ELR (cell line): ENCODE data around the gene LYSMD1.
"Not testable (repeated sequence)": the region's sequence is repeated elsewhere in the genome, so short reads cannot be mapped to it uniquely, and the experiment has no call there.

ENCODE experiments used
- DNase-seq: peaks from one replicate; pipeline ENCODE4 v3.0.0-alpha.2; 2015; ENCODE audit warnings: low read depth

LYSMD1 gene, protein sequence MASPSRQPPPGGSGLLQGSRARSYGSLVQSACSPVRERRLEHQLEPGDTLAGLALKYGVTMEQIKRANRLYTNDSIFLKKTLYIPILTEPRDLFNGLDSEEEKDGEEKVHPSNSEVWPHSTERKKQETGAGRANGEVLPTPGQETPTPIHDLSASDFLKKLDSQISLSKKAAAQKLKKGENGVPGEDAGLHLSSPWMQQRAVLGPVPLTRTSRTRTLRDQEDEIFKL

GRCh38 chr1:151165738-151166504 is at the start of gene LYSMD1, which contains the start of gene SCNM1:
Gene LYSMD1 (minus strand): TSS chr1:151165902. CDS start chr1:151165258, 644 bp downstream.
Gene SCNM1 (plus strand): TSS chr1:151166144. CDS start chr1:151166153, 9 bp downstream.
- peak; percentile 100 for DNase-seq

GRCh38 chr1:151213560-151213959 is 47.9 kb upstream of the LYSMD1 start:
- DNase-seq, result no peak

GRCh38 chr1:151211972-151212705 is 46.4 kb upstream of the LYSMD1 start:
- no peak for DNase-seq

DNA sequence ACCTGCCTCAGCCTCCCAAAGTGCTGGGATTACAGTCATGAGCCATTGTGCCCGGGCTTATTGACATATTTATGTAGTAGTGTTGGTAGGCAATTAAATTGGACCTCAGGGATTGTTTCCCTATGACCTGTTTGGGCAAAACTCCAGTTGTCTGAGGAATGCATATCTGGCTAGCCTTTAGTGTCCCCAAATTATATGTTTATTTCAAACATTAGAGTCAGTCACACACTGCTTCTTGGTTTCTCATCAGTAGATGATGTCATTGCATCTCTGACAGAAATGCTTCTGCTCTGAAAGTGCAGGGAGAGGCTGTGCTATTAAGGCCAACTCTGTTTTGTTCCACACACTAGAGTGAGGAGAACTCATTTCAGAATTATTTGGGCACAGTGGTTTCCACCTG is 45.1 kb upstream of the LYSMD1 start:
- DNase-seq, result peak; percentile 64

GRCh38 chr1:151205381-151205965 is 39.8 kb upstream of the LYSMD1 start:
- DNase-seq, result not testable (repeated sequence)

DNA sequence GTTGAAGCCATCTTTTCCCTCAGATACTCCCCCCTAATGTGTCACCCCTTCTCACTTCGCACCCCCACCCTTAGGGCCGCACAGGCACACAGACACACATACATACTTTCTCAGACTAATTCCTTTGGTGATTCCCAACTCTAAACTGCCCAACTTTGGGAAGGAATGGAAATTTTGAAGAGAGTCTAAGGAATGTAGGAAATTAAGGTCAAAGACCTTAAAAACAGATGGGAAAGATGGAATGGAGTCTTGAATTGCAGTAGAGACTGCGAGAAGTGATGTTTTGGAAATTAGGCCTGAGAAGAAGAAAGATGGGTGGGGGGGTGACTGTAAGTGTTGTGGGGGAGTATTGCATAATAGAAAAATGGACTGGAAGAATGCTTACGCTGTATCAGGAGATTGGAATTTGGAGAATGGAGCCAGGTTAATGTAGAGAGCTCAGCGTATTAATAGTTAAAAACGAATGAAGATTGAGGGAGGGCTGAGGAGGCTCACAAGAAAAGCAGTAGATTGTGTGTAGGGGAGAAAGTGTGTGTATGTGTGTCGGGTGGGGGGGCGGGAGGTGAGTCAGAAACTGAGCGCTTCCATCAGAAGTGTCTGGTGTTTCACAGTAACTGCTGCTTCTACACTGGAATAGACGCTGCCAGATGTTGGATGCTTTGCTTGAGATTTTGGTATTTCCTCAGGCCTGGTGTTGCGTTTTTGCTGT is 34.3 kb upstream of the LYSMD1 start:
- DNase-seq, result peak; percentile 96

DNA sequence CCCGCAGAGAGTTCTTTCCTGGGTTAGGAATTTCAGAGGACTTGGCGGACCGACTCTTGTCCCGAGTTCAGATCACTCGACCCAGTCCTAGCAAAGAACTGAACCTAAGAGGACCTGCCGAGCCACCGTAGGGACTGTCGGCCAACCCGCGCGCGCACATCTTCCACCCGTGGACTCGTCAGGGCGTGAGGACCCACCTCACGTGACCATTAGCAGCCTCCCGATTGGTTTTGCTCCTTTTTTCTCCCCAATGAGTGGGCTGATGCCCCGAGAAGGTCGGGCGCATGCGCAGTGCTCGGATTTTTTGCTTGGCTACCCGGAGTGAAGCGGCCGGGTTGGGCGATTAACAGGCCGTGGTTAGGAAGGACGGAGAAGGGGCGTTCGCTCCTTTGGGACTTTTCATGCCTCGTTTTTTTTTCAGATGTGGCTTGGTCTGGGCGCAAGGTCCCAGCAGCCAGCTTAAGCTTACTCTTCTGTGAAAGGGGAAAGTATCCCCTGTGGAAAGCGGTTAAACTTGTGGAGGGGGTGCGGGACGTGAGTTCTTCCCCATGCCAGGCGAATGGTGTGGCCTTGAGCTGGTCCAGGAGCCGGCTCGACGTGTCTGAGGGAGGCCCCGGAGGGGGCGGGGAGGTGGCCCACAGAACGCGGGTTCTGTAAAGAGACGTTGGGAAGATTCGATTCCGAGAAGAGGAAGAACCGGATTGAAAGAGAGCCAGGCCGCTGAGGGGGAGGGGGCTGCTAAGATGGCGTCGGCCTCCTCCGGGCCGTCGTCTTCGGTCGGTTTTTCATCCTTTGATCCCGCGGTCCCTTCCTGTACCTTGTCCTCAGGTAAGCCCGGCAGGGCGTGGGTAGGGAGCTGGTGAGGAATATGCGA is 32.8 kb upstream of the LYSMD1 start, which contains the start of gene PIP5K1A:
Gene PIP5K1A, plus strand, starts transcription at position 299 of the 874 bp plus-strand sequence. Its CDS starts 445 bp downstream, at position 744.
- peak; percentile 99 for DNase-seq

DNA sequence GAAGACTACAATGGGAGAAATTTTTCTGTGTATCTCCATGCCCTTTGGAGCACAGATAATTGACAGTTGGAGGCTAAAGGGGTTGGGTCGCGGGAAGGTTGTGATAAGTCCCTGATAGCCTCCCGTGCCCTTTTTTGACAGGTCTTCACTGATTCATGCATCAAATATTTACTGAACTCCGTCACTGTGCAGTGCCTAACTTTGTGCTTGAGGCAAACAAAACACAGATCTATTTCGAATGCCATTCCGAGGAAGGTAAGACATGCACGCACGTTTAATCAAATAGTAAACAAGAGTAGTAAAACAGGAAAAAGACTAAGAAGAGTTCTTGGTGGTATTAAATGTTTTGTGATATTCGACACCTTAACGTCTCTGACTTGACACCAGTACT is 32.2 kb upstream of the LYSMD1 start:
- DNase-seq, result no peak

DNA sequence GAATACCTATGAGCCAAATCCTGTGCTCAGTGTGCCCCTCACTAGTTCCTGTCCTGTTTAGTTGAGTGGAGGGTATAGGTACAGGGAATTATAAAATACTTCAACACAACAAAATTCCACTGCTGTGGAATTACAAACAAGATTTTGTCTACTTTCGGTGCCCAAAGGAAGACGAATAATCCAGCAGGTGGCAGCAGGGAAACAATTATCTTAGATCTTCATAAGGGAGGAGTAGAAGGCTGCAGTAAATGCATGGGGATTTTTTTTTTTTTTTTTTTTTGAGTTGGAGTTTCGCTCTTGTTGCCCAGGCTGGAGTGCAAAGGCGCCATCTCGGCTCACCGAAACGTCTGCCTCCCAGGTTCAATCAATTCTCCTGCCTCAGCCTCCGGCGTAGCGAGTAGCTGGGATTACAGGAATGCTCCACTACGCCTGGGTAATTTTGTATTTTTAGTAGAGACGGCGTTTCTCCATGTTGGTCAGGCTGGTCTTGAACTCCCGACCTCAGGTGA is 30.6 kb upstream of the LYSMD1 start:
- peak; percentile 95 for DNase-seq

DNA sequence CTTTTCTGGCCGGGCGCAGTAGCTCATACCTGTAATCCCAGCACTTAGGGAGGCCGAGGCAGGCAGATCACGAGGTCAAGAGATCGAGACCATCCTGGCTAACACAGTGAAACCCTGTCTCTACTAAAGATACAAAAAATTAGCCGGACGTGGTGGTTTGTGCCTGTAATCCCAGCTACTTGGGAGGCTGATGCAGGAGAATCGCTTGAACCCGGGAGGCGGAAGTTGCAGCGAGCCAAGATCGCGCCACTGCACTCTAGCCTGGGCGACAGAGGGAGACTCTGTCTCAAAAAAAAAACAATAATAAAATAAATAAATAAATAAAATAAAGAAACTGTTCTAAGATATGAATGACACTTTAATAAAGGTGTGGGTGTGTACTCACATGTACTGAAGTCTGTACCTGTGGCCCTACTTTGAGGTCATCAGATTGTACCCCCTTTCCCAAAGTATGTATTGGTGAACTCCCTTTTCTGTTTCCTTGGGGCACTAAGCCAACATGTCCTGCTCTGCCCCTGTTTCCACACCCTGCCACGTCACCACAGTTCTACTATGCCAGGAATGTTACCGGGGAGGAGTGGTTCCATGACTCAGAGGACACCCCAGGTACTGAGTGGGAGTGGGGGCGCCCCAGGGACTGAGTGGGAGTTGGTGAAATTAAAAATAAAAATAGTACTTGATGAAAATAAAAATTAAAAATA is 29.3 kb upstream of the LYSMD1 start:
- DNase-seq, result peak; percentile 99

DNA sequence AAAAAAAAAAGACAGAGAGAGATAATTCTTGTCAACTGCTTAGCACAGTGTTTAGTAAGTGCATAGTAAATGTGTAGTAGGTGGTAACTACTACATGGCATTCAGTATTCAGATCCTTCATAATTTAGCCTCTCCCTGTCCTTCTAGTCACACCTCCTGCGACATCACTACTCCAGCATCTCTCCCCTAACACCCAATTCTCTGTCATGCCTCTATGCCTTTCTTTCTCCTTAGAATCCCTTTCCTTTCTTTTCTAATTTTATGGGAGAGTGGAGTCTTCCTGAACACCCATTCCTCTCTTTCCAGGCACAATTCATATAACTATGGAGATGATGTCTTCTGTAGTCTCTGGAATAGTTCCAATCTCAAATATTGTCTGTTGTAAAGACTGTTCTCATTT is 28.2 kb upstream of the LYSMD1 start:
- DNase-seq, result peak; percentile 25

DNA sequence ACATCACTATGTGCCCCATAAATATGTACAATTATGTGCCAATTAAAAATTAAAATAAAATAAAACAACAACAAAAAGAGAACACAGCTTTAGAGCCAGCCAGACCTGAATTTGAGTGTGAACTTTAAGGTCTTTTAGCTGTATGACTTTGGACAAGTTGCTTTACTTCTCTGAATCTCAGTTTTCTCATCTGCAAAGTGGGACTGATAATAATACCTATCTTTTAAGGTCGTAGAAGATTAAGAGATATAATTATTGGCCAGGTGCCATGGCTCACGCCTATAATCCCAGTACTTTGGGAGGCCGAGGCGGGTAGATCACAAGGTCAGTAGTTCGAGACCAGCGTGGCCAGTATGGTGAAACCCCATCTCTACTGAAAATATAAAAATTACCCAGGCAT is 27.6 kb upstream of the LYSMD1 start:
- DNase-seq, result no peak

DNA sequence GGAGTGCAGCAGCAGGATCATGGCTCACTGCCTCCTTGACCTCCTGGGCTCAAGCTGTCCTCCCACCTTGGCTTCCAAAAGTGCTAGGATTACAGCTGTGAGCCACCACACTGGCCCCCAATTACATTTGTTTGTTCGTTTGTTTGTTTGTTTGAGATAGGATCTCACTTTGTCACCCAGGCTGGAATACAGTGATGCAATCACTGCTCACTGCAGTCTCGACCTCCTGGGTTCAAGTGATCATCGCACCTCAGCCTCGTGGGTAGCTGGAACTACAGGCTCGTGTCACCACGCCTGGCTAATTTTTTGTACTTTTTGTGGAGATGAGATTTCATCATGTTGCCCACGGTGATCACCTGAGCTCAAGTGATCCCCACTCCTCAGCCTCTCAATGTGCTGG is 26.3 kb upstream of the LYSMD1 start:
- DNase-seq, result no peak

DNA sequence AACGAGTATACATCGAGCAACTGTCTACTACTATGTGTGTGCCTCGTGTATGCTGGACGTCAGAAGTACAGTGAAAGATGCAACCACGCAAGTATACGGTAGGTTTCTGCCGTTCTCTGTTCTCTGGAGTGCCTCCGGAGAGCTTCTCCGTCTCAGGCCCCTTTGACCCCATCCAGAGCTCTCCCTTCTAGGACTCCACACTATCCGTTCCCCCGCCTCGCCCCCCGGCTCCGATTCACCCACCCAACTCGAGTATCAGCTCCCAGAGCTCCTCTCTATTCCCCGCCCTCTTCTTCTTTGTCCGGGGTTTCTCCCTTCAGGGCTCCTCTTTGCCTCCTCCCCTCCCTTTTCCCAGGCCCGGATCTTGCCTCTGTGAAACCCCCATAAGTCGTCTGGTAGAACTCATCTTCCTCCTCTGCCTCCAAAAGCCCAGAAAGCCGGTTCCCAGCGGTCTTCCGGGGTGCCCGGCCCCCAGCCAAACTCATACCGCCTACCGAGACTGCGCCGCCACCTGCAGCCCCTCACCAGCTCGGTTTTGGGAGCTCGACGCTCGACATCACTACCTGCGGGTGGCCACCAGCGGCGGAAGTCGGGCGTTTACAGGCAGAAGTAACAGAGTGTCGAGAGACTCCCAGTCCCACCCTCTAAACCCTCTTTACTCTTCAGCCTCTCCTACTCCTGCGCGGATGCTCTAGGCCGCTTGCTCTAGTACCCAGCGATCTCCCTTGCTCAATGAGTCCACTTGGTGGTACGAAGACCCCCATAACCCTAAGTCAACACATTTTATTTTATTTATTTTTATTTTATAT is 24.1 kb upstream of the LYSMD1 start, which contains the start of gene VPS72:
Gene VPS72, minus strand, starts transcription at position 561 of the 809 bp plus-strand sequence. Its CDS starts 76 bp downstream, at position 485.
- peak; percentile 93 for DNase-seq

GRCh38 chr1:151188667-151189066 is 23.0 kb upstream of the LYSMD1 start:
- DNase-seq, result not testable (repeated sequence)

- no peak for DNase-seq
These were observed 21.5 kb upstream of the LYSMD1 start for GRCh38 chr1:151187205-151187604.

- no peak for DNase-seq
These were observed 18.5 kb upstream of the LYSMD1 start for GRCh38 chr1:151184211-151184610.

DNA sequence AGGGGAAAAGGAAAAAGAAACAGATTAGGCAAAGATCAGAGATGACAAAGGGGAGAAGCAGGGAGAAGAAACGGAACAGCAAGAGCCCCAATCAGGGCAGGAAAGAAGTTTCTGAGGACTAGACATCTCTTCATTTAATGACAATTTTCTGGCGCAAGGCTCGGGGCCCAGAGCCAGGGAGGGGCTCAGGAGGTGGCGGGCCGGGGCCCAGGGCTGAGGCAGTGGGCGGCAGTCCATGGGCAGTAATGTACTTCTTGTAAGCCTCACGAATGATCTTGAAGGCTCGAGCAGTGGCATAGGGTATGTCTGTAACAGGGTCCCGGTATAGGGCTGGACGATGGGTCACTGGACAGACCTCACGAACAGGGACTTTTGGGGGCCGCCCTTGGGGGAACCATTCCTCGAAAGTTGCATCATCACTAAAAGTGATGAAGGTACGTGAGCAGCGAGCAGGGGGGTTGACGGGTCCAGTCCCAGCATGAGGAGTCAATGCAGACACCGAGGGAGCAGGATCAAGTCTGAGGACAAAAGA is 10.9 kb upstream of the LYSMD1 start:
- DNase-seq, result no peak
